Hematopoietic multipotent progenitor cell treated with erythropoietin and hydrocortisone succinate and interleukin-3 and kit ligand, for 17 days (in vitro differentiated cells): ENCODE data around the gene MUCL3.
"Not testable (repeated sequence)": the region's sequence is repeated elsewhere in the genome, so short reads cannot be mapped to it uniquely, and the experiment has no call there.

ENCODE experiments used
- DNase-seq: peaks from one replicate; pipeline ENCODE4 v3.0.0-alpha.2; 2015; ENCODE audit warnings: low spot score

MUCL3 gene

DNA sequence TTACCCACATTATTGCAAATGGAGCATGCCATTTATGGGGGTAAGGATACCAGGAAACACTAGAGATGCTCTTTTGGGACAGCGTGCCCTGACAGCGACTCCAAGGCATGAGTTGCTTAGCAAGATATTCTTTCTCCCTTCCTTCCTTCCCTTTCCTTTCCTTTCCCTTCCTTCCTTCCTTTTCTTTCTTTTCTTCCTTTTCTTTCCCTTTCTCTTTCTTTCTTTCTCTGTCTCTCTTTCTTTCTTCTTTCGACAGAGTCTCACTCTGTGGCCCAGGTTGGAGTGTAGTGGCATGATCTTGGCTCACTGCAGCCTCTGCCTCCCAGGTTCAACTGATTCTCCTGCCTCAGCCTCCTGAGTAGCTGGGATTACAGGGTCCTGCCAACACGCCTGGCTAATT is 3.3 kb downstream of the MUCL3 start:
- no peak for DNase-seq

DNA sequence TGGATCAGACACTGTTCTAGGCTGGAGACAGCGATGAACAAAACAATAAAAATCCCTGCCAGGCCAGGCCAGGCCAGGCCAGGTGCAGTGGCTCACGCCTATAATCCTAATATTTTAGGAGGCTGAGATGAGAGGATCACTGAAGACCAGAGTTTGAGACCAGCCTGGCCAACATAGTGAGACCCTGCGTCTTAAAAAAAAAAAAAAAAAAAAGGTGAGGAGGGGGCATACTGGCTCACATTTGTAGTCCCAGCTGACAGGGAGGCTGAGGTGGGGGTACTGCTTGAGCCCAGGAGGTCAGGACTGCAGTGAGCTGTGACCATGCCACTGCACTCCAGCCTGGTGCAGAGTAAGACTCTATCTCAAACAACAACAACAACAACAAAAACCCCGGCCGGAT is 4.5 kb downstream of the MUCL3 start:
- DNase-seq = no peak

DNA sequence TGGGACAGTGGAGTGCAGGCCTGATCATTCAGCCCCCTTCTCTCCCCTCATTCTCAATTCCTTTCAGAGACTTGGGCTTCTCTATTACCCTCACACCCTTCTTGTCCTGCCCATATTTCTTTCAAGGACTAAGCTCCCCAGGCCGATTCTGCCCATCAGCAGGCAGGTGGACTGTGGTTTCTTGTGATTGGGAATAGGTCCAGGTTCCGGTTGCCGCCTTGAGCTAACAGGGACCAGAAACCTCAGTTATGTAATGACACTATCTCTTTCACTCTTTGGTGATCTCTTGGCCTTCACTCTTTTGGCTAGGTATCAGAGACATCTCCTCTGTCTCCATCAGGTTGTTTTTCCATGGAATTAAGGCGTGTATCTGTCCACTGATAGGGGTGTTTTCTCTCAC is 6.5 kb downstream of the MUCL3 start:
- DNase-seq = no peak

DNA sequence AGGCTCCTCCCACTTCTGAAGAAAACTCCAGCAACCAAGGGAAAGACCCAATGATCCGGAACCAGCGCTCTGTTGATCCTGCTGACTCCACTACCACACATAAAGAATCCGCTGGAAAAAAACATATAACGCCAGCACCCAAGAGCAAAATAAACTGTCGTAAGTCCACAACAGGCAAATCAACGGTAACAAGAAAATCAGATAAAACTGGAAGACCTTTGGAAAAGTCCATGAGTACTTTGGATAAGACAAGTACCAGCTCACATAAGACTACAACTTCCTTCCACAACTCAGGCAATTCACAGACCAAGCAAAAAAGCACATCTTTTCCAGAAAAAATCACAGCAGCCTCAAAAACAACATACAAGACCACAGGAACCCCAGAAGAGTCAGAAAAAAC is 8.0 kb downstream of the MUCL3 start:
- no peak for DNase-seq

DNA sequence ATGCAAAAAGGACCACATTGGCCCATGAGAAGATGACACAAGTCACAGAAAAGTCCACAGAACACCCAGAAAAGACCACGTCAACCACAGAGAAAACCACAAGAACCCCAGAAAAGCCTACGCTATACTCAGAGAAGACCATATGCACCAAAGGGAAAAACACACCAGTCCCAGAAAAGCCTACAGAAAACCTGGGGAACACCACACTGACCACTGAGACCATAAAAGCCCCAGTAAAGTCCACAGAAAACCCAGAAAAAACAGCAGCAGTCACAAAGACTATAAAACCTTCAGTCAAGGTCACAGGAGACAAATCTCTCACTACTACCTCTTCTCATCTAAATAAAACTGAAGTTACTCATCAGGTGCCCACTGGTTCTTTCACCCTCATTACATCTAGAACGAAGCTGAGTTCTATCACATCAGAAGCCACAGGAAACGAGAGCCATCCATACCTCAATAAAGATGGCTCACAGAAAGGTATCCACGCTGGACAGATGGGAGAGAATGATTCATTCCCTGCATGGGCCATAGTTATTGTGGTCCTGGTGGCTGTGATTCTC is 11.2 kb downstream of the MUCL3 start:
- no peak for DNase-seq

DNA sequence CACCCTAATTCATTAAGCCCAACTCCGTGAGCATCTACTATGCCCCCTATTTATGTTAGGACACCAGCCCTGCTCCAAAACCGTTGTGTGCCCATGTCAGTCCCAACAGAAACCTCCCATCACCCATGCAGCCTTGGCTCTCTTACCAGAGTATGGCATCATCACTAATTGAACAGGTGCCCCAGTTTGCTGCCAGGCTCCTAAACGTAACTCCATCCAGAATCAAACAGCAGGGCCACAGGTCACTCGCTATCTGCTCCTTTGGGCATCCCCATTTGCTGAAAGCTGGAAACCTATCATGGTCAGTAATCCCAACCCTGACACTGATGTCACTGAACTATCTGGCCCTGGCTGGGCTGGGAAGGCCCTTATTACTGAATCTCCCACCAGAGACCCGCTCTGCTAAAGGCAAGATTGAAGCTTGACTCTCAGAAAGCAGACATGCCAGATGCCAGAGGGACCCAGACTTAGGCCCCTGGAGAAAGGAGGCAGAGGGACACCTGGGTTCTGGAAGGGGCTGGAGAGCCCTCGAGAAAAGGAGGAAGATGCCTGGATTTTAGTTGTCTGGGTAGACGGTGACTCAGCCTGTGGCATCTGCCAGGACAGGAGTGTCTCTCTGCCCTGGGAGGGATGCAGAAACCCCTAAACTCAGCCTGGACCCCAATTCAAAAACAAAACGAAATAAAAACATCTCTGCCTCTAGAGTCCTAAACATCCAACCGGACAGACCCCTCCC is 14.0 kb downstream of the MUCL3 start:
- no peak for DNase-seq

DNA sequence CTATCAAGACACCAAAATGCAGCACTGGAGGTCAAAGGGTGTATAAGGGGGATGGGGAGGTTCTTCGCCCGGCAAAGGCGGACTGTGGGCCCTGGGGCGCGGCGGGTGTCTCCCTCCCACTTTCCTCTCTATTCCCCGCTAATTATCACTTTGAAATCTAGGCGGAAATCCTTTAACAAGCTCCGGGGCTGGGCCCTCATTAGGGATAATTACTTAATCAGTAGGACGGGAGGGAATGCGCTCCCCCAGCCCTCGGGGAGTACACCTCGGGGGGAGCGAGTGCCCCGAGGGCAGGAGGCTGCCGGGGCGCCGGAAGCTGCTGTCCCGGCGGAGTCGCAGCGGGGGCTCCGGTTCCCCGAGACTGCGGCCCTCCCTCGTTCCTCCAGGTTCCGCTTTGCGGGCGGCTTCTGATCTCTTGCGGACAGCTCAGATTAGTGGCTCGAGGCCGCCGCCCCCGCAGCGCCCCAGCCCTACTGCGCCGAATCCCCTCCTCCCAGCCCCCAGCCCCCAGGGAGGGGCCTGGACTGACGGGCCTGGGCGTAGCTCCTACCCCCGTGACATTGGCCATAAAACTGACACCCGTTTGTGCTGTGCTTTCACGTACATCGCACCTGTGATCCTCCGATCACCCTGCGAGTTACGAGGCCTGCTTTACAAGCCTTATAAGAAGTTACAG is 14.7 kb downstream of the MUCL3 start:
- DNase-seq = no peak

DNA sequence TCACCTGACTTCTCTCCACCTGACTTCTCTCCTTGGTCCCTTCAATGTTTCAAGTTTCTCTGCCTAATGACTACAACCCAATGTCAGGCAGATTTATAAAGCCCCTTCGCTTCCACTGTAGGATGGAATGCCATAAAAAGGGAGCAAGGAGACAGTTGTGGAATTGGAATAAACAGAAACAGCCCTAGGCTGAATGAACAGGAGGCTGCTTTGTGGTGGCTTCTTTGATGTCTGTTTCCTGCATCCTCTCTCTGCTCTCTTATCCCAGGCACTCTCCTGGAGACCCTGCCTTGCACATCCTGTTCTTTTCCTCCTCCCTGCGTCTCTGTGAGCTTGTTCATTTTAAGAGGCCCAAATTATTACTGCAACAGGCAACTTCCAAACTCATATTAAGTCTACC is 16.9 kb downstream of the MUCL3 start:
- no peak for DNase-seq

DNA sequence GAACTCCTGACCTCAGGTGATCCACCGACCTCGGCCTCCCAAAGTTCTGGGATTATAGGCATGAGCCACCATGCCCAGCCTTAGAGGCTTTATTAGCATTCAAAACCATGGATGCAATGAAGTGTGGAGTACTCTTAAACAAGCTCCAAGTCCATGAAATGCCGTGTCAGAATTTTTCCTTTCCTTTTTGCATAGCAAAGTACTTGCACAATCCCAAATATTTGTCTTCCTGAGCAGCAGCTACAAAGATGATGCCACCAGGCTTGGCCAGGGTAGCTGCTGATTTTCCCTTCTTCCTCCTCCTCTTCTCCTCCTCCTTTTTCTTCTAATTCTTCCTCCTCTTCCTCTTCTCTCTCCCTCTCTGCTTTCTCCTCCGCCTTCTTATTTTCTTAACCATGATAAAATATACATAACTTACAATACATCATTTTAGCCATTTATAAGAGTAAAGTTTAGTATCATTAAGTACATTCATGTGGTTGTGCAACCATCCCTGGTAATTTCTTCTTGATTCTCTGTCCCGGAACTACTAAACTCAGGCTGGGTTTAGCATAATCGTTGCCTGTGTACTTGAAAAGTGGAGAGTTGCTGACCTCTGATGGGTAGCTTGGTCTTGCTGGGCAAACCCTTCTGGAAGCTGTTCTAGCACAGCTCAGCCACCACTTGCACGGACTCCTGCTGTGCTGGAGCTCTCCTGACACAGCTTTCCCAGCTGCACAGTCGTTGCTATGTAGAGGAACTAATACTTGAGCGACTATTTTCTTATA is 20.3 kb downstream of the MUCL3 start:
- no peak for DNase-seq

DNA sequence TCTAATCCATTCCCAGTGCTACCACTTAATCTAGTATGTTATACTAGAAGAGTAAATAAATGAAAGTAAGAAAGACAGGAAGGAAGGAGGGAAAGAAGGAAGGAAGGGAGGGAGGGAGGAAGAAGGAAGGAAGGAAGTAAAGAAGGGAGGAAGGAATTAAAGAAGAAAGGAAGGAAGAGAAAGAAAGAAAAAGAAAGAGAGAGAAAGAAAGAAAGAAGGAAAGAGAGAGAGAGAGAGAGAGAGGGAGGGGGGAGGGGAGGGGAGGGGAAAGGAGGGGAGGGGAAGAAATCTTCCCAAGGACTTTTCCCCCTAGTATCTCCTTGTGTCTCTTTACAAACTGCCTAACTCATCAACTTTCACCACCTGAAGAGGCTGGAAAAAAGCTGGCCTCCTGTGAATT is 21.9 kb downstream of the MUCL3 start:
- DNase-seq = no peak

DNA sequence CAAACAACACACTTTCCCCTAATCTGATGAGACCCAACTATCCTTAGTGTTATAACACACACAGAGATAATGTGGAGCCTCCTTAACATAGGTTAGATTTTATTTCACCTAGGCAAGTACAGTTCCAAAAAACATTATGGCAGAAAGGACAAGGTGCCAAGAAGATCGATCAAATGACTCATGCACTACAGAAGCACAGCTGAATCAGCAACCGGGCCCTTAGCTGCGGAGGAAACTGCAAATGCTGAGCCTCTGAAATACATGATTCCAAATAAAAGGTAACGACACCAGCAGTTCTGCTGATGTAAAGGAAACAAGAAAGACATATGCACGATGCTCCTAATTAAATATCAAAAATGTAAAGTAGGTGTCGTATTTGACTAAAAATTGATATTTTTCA is 22.9 kb downstream of the MUCL3 start:
- no peak for DNase-seq

DNA sequence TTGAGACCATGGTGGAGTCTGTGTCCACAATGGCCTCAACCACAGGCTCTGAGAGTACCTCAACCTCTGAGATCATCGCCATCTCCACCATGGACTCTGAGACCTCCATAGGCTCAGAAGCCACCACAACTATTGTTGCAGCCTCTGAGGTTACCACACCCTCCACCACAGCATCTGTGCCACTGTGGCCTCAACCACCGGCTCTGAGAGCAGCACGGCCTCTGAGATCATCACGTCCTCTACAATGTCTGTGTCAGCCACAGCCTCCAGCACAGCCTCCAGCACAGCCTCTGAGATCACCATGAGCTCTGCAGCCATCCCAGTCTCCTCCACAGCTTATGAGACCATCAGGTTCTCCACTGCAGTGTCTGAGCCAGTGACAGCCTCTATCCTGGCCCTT is 23.3 kb downstream of the MUCL3 start:
- DNase-seq = no peak

DNA sequence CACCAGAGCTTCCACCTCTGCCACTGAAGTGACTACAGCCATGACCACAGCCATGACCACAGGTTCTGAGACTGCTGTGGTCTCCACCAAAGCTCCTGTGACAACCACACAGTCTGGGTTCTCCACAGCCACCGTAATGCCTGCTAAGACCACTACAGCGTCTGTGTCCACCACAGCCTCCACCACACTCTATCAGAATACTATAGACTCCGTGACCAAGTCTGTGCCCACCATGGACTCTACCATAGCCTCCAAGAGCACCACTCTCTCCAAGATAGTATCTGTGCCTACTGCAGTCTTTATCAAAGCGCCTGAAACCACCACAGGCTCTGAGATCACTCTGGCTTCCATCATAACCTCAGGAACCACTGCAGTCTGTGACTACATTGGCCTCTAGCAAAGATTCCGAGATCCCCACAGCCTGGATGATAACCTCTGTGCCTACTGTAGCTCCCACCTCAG is 24.4 kb downstream of the MUCL3 start:
- no peak for DNase-seq

DNA sequence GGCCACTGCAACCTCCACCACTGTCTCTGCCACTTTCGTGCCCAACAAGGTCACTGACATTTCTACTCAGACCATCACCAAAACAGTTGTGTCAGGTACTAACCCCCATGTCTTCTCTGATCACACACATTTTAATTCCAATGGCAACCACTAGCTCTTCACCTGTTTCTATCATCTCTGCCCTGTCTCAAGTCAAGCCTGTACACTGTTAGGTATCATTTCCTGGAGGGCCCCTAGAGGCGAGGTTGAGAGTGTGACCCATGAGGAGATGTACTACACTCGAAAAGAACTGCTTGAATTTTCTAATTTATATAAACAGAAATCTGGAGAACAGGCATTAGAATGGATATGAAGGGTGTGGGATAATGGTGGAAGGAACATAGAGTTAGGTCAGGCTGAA is 25.4 kb downstream of the MUCL3 start:
- no peak for DNase-seq

DNA sequence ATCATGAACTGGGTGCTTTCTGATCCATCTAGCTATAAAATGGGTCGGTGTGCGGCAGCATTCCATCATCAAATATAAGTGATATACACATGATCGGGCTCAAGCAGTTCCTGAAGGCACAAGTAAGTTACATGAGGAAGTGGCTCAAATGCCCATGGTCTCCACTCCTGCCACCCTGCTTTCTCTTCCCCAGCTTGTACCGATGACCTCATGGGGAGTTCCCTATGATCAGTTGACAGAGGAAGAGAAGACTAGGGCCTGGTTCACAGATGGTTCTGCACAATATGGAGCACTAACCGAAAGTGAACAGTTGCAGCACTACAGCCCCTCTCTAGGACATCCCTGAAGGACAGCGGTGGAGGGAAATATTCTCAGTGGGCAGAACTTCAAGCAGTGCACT is 28.4 kb downstream of the MUCL3 start:
- not testable (repeated sequence) for DNase-seq

DNA sequence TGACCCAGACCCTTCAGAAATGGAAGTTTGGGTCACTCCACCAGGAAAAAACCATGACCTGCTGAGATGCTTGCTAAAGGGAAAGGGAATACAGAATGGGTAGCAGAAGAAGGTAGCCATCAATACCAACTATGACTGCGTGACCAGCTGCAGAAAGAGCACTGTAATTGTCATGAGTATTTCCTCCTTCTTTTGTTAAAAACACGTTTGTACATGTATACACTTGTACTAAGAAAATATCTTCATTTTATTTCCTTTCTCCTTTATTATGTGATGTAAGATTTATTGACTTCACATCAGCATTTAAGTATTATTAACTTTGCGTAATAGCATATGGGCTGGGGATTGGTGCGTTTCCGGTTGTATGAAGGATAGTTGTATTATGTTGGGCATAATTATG is 30.2 kb downstream of the MUCL3 start:
- DNase-seq = no peak

DNA sequence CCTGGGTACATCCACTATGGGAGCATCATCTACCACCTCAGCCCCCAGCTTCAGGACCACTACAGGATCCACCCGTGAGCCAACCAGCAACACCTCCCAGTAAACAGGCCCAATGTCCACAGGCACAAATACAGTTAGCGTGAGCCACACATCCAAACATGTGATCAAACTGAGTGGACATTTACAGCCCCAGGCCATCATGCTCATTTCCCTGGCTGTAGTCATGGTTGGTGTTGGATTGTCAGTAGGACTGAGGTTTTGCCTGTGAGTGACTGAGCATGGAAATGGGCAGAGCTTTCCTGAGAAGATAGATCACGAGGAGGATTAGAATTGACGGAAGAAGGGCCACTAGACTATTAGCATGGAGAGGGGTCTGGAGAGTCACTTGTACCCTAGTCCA is 32.0 kb downstream of the MUCL3 start:
- DNase-seq = no peak

DNA sequence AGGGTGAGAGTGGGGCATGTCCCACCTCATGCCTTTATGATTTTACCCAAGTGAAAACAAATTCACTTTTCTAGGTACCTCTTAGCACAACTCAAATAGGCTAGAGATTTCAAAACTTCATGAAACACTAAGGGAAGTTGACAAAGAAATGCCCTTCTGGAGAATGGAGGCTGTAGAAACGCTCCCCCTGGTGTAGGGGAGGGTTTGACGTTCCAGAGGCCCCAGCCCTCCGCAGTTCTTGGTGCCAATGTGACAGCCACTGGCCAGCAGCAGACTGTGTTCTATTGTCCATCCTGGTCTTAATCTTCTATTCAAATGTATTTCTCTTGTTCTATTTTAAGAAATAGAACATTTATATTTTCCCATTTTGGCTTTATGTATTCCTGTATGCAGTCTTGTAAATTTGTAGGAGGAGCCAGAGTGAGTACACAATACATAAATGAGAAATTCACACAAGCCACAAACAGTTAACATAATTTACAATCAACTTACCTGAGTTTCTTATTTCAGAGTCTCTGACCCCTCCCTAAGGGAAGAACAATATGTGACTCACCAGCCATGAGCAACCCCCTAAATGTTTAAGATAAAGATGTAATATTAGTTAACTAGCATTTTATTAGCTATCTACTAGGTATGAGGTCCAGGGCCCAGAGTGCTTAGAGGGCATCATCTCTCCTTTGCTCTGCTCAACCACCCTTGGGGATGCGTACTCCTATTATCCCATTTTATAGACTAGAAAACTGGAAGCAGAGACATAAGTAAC is 33.9 kb downstream of the MUCL3 start:
- DNase-seq = no peak

DNA sequence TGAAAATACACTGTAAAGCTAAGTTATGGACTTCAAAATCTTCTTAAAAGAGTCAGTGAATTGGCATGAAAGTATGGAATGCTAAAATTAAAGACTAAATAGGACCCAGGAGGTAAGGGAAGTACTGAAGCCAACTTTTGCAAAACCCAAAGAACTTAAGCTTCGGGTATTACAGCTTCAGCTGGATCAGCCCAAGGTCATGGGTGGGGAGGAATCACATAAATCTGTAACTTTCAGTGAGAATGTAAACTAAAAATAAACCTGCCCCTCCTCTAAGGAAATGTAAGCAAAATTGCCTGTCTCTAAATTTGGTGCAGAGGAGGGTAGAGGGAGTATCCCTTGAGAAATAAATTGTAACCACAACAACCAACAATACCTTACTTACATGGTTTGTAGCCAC is 38.4 kb downstream of the MUCL3 start:
- DNase-seq = no peak

DNA sequence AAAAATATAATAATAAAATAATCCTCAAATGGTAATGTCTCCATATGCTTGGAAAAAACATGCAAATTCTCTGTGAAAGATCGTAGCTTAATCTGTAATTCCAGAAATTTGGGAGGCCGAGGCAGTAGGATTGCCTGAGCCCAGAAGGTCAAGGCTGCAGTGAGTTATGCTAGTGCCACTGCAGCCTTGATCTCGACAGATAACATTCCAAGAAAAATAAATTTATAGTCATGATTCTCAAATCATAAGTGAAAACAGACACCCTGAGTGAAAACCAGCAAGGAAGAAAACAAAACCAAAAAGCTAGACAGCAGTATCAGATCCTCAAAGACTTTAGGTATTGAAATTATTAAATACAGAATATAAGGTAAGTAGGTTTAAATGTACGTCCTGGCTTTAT is 38.9 kb downstream of the MUCL3 start:
- DNase-seq = no peak

DNA sequence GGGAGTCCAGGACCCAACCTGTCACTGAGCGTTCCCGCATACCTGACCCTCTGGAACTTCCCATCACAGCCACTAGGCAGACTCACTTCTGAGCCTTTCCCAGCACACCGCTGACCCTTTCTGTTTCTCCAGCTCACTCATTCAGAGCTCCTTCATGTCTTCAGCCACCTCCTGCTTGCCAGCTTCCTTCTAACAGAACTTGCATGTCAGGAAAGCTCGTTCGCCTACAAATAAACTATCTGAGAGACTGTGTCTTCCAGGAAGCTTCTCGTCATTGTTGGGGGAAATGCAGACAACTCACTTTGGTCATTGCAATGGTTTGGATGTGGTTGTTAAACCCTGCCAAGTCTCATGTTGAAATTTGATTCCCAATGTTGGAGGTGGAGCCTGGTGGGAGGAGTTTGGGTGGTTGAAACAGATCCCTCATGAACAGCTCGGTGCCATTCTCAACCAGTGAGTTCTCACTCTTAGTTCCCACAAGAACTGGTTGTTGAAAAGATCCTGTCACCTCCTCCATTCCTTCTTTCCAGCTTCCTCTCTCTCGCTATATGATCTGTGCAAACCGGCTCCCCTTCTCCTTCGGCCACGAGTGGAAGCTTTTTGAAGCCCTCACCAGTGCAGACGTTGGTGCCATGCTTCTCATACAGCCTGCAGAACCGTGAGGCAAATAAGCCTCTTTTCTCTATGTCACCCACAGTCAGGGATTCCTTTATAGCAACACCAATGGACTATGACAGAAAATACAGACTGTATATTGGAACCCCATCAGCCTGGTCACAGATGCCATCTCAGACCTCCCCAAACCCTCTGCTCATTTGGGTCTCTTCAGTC is 41.4 kb downstream of the MUCL3 start:
- no peak for DNase-seq
